Stomach (tissue), 9 donors: Measurements from ENCODE around the gene LRRC28. TPM values are rescaled to one million over a fixed set of nuclear protein-coding genes. Genes with fewer than 3 reads are reported as not detected.

Experiments
- DNase-seq, 2 donors: peaks; one replicate each; pipeline versions ENCODE4 v3.0.0 to v3.0.0-alpha.2; 2013 to 2019
- H3K27ac ChIP-seq, 5 donors: fragments of 200-600 bp in 4 of 5; sonication (generic) in 4 of 5; one replicate each; pipeline ENCODE4 v1.5.1; 2013 to 2019; ENCODE audit warnings: mild to moderate bottlenecking in 1 of 5, moderate library complexity in 1 of 5
- H3K27me3 ChIP-seq, 3 donors: fragments of 200-600 bp; sonication (generic); one replicate each; pipeline ENCODE4 v1.5.1; 2017 to 2019; ENCODE audit warnings: mixed run types in 1 of 3
- H3K36me3 ChIP-seq, 4 donors: fragments of 200-600 bp; sonication (generic); 1 replicate in 3 of 4; 2 replicates in 1 of 4; pipeline ENCODE4 v1.5.1; 2016 to 2019
- H3K4me1 ChIP-seq, 4 donors: fragments of 200-600 bp; sonication (generic); one replicate each; pipeline ENCODE4 v1.5.1; 2016 to 2019
- H3K4me3 ChIP-seq, 4 donors: fragments of 200-600 bp; sonication (generic) in 3 of 4; one replicate each; pipeline ENCODE4 v1.5.1; 2016 to 2019; ENCODE audit warnings: mild to moderate bottlenecking in 1 of 4
- H3K9me3 ChIP-seq, 4 donors: fragments of 200-600 bp; sonication (generic); one replicate each; pipeline ENCODE4 v1.5.1; 2016 to 2019
- CTCF ChIP-seq, 7 experiments: fragments of 450-650 bp in 4 of 7; fragments of 200-600 bp in 3 of 7; sonication (generic) in 3 of 7; IDR thresholded peaks; one replicate each; pipeline ENCODE4 v1.5.1; 2016 to 2019; ENCODE audit warnings: antibody characterized with exemption in 7 of 7, control low read depth in 2 of 7, mild to moderate bottlenecking in 1 of 7
- EP300 ChIP-seq: sonication (generic); formaldehyde crosslinking; IDR thresholded peaks from one replicate; pipeline ENCODE4 v1.6.1; 2017; ENCODE audit warnings: antibody characterized with exemption
- POLR2A ChIP-seq, 4 donors: fragments of 450-650 bp; IDR thresholded peaks; one replicate each; pipeline ENCODE4 v1.6.1; 2016; ENCODE audit warnings: antibody characterized with exemption in 4 of 4, control low read depth in 2 of 4, mild to moderate bottlenecking in 1 of 4, moderate library complexity in 1 of 4
- POLR2AphosphoS5 ChIP-seq, 3 donors: sonication (generic); formaldehyde crosslinking; IDR thresholded peaks; one replicate each; pipeline ENCODE4 v1.6.1; 2016; ENCODE audit warnings: antibody characterized with exemption in 3 of 3
- WGBS, 5 donors: extraction: QIAGEN DNeasy Blood & Tissue Kit in 3 of 5; methylation state at CpG; one replicate each; pipeline versions ENCODE4 v1.1.5 to v1.1.7; 2013 to 2018; 5-methylcytosine and 5-hydroxymethylcytosine counted together
- intact Hi-C: fragments of 100-400 bp; cut with DNase I; formaldehyde crosslinking; loops from one replicate; pipeline ENCODE4 v1.15.1; 2023; ENCODE audit warnings: low total_unique reads
- polyA plus RNA-seq, 3 donors: library from polyadenylated mRNA; stranded (reverse); fragments of 200-250 nt; gene quantifications; one replicate each; pipeline ENCODE4 v1.2.3, GENCODE V29; 2013
- total RNA-seq, 5 donors: library from RNA; depleted of rRNA; stranded (reverse); fragments of >200 nt; gene quantifications; one replicate each; pipeline versions ENCODE4 v1.1.0 to v1.2.3, GENCODE V29; 2014 to 2016
- donor health status: healthy with polysubstance abuse.
- donor health status: Bipolar disorder and iron deficiency.
- donor health status: healthy.

The LRRC28 gene
- total and polyA plus RNA-seq, 8 donors, result 9.6 to 82.6 (median 26.2) TPM

- Histone ChIP-seq H3K36me3 (no peaks in the 10 kb centered on the region), H3K27ac (no peak overlapping the region), H3K9me3 (no peaks in the 10 kb centered on the region), H3K4me1 (no peaks in the 10 kb centered on the region), H3K27me3 (no peaks in the 10 kb centered on the region), H3K4me3 (no peak overlapping the region)
- WGBS, 5 donors, result 83 to 96% (median 94%) methylated on average over 1 of the region's 1 CpG
- TF ChIP-seq CTCF (IDR thresholded peaks at IDR 0.05) (no peak), POLR2AphosphoS5 (IDR thresholded peaks at IDR 0.05) (no peak), POLR2A (IDR thresholded peaks at IDR 0.05) (no peak), EP300 (no peak)
- intact Hi-C loops, result no loop called here
- DNase-seq, result no peak
Measured at GRCh38 chr15:99324700-99325099, 73.4 kb downstream of the LRRC28 start.

- H3K27ac ChIP-seq, result no peak overlapping the region
- no peak for TF ChIP-seq CTCF (IDR thresholded peaks at IDR 0.05)
- TF ChIP-seq EP300, result no peak
- TF ChIP-seq POLR2A (IDR thresholded peaks at IDR 0.05), result no peak
- TF ChIP-seq POLR2AphosphoS5 (IDR thresholded peaks at IDR 0.05), result no peak
- H3K9me3 ChIP-seq, result no peaks in the 10 kb centered on the region
- no peaks in the 10 kb centered on the region for H3K4me1 ChIP-seq
- H3K36me3 ChIP-seq, result no peaks in the 10 kb centered on the region
- no peak overlapping the region for H3K4me3 ChIP-seq
- no peak for DNase-seq
- H3K27me3 ChIP-seq, result no peaks in the 10 kb centered on the region
- WGBS, 5 donors, result 86 to 92% (median 87%) methylated on average over 1 of the region's 1 CpG
- intact Hi-C loops, result no loop called here
Measured at GRCh38 chr15:99326235-99326634, 75.0 kb downstream of the LRRC28 start.

GRCh38 chr15:99328106-99329072, 77.1 kb downstream of the LRRC28 start:
- Histone ChIP-seq H3K4me3 (no peak overlapping the region), H3K36me3 (no peaks in the 10 kb centered on the region), H3K27me3 (no peaks in the 10 kb centered on the region), H3K4me1 (no peaks in the 10 kb centered on the region), H3K27ac (no peak overlapping the region), H3K9me3 (no peaks in the 10 kb centered on the region)
- DNase-seq, result no peak
- 90 to 95% (median 93%) methylated on average over 7 of the region's 7 CpGs for WGBS, 5 donors
- TF ChIP-seq EP300 (no peak), POLR2AphosphoS5 (IDR thresholded peaks at IDR 0.05) (no peak), CTCF (IDR thresholded peaks at IDR 0.05) (no peak), POLR2A (IDR thresholded peaks at IDR 0.05) (no peak)
- intact Hi-C loops, result no loop called here

- WGBS, 5 donors, result 92 to 98% (median 97%) methylated on average over 2 of the region's 2 CpGs
- no peak for DNase-seq
- Histone ChIP-seq H3K4me3 (no peak overlapping the region), H3K36me3 (peaks cover 0 to 7% (median 4%) of the 10 kb centered on the region in 4 donors), H3K27ac (no peak overlapping the region), H3K4me1 (no peaks in the 10 kb centered on the region), H3K9me3 (no peaks in the 10 kb centered on the region), H3K27me3 (no peaks in the 10 kb centered on the region)
- intact Hi-C loops, result no loop called here
- TF ChIP-seq EP300, result no peak
- TF ChIP-seq CTCF (IDR thresholded peaks at IDR 0.05), result no peak
Measured at GRCh38 chr15:99331381-99331780, 80.1 kb downstream of the LRRC28 start.
